Measurements from ENCODE around the gene SCAI. TPM values are rescaled to one million over a fixed set of nuclear protein-coding genes. Genes with fewer than 3 reads are reported as not detected.

SCAI gene
- total RNA-seq, 1 donor, result 9.9 TPM

DNA sequence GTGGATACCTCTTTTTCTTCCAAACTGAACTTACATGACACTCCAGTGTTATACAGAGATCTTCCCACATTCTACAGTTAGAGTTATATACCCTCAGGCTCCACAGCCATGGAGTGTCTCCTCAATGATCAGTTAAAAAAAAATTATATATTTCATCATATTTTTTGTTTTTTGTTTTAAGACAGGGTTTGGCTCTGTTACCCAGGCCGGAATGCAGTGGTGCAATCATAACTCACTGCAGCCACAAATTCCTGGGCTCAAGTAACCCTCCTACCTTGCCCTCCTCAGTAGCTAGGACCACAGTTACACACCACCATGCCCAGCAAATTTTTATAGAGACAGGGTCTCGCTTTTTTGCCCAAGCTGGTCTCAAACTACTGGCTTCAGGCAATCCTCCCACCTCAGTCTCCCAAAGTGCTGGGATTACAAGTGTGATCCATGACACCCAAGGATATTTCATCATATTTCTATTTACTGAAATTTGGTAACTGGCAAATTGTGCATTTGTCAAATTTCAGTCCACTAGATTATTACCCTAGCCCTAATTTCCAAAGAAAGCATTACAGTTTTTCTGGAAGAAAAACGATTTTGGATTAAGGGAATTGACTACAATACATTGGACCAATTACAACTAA is 18.1 kb upstream of the SCAI start:
- Histone ChIP-seq H3K27me3 (ENCODE audit: insufficient read depth, low read length) (no peaks in the 10 kb centered on the region), H3K4me1 (ENCODE audit: insufficient read depth, low read length) (peaks cover 3% of the 10 kb centered on the region), H3K4me3 (ENCODE audit: low read length) (no peak overlapping the region), H3K9me3 (ENCODE audit: low read depth, low read length) (no peaks in the 10 kb centered on the region)

DNA sequence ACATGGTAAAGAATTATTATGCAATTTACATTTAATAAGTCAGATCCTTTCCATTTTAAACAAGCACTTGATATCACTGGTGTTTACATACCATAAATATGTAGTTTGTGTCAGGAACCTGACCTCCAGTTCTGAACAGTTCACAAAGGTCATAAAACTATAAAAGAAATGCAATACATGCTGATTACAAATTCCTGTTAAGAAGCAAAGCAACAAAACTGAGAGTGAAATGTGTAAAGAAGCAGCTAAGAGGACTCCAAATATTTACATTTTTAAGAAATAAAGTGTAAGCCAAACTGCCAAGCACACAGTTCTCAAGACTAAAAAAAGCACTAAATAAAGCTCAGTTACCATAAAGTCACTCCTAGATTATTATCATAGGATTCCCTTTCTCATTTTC is 17.4 kb upstream of the SCAI start:
- Histone ChIP-seq H3K4me3 (ENCODE audit: low read length) (no peak overlapping the region), H3K27me3 (ENCODE audit: insufficient read depth, low read length) (no peaks in the 10 kb centered on the region), H3K4me1 (ENCODE audit: insufficient read depth, low read length) (peaks cover 3% of the 10 kb centered on the region), H3K9me3 (ENCODE audit: low read depth, low read length) (no peaks in the 10 kb centered on the region)

DNA sequence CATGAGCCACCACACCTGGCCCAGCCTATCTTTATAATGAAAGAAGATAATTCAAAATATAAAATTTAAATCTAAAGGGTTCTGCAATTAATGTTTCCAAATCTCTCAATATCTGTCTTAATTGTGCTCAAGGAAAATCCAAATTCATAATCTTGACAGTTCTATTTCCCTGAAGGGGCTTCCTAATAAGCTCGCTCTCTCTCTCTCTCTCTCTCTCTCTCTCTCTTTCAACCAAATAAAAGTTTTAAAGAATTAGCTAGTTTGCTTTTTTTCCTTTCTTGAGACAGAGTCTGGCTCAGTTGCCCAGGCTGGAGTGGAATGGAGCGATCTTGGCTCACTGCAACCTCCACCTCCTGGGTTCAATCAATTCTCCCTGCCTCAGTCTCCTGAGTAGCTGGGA is 13.2 kb upstream of the SCAI start:
- Histone ChIP-seq H3K27me3 (ENCODE audit: insufficient read depth, low read length) (no peaks in the 10 kb centered on the region), H3K4me1 (ENCODE audit: insufficient read depth, low read length) (peaks cover 3% of the 10 kb centered on the region), H3K4me3 (ENCODE audit: low read length) (no peak overlapping the region), H3K9me3 (ENCODE audit: low read depth, low read length) (no peaks in the 10 kb centered on the region)

DNA sequence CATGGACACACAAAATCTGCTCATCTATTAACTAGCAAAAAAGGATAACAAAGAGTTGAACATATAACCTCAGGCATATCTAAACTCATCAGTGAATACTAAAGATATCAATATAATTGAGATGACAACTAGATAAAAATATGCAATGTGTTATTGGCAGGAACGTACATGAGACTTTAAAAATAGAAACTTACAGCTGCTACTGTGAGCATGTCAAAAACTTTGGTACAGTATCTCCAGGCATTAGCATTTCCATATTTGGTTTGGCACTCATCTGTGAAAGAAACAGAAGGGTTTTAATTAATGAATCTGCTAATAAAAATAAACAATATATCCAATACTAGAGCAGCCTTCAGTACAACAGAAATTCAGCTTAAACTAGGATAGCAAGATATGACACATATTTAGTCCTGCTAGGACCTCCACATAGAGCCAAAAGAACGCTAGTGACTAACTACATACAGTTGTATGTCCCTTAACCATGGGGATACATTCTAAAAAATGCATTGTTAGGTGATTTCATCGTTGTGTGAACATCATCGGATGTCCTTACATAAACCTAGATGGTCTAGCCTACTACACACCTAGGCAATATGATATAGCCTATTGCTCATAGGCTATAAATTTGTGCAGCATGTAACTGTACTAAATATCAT is 10.5 kb upstream of the SCAI start:
- Histone ChIP-seq H3K4me3 (ENCODE audit: low read length) (no peak overlapping the region), H3K27me3 (ENCODE audit: insufficient read depth, low read length) (no peaks in the 10 kb centered on the region), H3K4me1 (ENCODE audit: insufficient read depth, low read length) (no peaks in the 10 kb centered on the region), H3K9me3 (ENCODE audit: low read depth, low read length) (no peaks in the 10 kb centered on the region)

DNA sequence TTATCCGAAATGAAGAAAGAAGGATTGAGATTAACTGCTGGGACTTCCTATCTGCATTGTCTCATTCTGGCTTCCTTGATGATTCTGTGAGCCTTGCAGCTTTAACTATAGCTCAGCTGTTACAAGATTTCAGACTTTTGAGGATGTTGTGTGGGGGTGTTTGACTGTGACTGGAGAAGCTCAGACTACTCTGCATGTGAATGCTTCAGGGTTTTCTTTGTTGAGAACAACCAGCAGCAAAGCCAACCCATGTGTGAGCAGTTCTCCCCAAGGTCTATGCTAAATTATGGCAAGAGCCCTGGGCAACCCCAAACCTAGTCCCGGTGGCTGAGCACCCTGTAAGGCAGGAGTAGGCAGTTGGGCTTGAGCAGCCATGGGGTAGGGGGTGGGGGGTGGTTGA is 8.4 kb upstream of the SCAI start:
- Histone ChIP-seq H3K27me3 (ENCODE audit: insufficient read depth, low read length) (no peaks in the 10 kb centered on the region), H3K4me1 (ENCODE audit: insufficient read depth, low read length) (no peaks in the 10 kb centered on the region), H3K9me3 (ENCODE audit: low read depth, low read length) (no peaks in the 10 kb centered on the region), H3K4me3 (ENCODE audit: low read length) (no peak overlapping the region)

GRCh38 chr9:125150349-125151245 is 7.3 kb upstream of the SCAI start:
- no peaks in the 10 kb centered on the region for H3K4me1 ChIP-seq (ENCODE audit: insufficient read depth, low read length)
- H3K4me3 ChIP-seq (ENCODE audit: low read length), result no peak overlapping the region
- no peaks in the 10 kb centered on the region for H3K27me3 ChIP-seq (ENCODE audit: insufficient read depth, low read length)
- no peaks in the 10 kb centered on the region for H3K9me3 ChIP-seq (ENCODE audit: low read depth, low read length)

- no peaks in the 10 kb centered on the region for H3K9me3 ChIP-seq (ENCODE audit: low read depth, low read length)
- H3K4me3 ChIP-seq (ENCODE audit: low read length), result no peak overlapping the region
- peaks cover 6% of the 10 kb centered on the region for H3K4me1 ChIP-seq (ENCODE audit: insufficient read depth, low read length)
- H3K27me3 ChIP-seq (ENCODE audit: insufficient read depth, low read length), result no peaks in the 10 kb centered on the region
Measured at GRCh38 chr9:125147401-125147951, 4.1 kb upstream of the SCAI start.

DNA sequence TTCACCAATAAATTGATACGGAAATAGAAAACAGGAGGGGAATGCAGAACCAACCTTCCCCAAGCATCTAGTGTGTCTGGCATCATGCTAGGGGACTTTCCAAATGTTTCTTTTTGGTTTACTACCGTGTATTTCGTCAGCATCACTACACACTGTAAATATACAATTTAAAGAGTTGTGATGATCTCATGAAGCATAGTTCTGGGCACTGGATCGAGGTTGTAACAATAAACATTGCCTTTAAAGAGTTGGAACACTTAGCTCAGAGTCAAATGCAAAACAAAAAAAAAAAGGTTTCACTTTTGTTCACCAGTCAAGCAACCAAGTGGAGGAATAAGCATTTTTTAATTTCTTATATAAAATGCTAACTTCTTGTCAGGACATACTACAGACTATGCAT is 2.9 kb upstream of the SCAI start:
- Histone ChIP-seq H3K4me1 (ENCODE audit: insufficient read depth, low read length) (peaks cover 12% of the 10 kb centered on the region), H3K9me3 (ENCODE audit: low read depth, low read length) (no peaks in the 10 kb centered on the region), H3K4me3 (ENCODE audit: low read length) (no peak overlapping the region), H3K27me3 (ENCODE audit: insufficient read depth, low read length) (no peaks in the 10 kb centered on the region)

DNA sequence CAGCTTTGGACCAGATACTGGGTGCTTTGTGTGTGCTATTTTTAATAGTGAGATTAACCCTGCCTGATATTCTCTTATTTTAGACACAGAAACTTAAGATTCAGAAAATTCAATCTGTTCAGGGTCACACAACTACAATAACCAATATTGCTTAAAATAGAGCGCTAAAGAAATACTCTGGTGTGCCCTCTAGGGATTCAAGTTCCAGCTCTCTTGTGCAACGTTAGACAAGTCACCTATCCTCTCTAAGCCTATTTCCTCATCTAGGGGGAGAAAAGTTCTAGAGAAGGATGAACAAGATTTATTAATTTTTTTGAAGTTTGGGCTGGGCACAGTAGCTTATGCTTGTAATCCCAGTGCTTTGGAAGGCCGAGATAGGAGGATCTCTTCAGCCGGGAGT is 2.1 kb upstream of the SCAI start:
- Histone ChIP-seq H3K4me3 (ENCODE audit: low read length) (no peak overlapping the region), H3K9me3 (ENCODE audit: low read depth, low read length) (no peaks in the 10 kb centered on the region), H3K27me3 (ENCODE audit: insufficient read depth, low read length) (no peaks in the 10 kb centered on the region), H3K4me1 (ENCODE audit: insufficient read depth, low read length) (peaks cover 12% of the 10 kb centered on the region)

DNA sequence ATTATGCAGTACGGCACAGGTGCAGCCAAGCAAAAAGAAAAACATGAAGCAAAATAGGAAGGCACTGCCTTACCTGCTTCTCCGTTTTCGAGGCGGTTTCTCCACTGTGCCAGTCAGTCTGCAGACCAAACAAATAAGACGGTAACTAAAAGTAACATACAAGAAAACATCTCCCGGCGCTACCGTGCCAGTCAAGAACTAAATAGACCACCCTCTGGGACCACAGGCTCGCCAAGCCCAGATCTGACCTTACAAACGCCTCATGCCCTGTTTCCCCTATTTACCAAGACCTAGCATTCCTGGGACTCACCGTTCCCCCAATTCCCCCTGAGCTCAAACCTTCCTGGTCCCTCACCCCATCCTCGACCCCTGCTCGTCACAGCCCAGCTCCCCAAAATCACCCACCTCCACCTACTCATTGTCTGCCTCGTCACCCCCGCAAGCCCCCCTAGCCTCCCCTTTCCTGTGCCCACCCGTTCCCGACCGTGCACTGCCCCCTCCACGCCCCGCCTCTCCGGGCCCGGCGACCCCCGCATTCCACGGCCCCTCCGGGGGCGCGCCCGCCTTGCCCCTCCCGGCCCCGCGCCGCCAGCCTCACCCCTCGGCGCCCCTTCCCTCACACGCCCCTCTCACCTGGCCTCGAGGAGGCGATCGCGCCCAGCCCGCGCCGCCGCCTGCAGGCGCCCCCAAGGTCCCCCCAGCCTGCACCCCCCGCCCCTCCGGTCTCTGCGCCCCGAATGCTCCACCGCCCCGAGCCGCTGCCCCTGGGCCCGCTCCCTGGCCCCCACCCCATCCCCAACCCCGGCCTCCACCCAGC is 560 bp downstream of the SCAI start:
- Histone ChIP-seq H3K4me1 (ENCODE audit: insufficient read depth, low read length) (peaks cover 12% of the 10 kb centered on the region), H3K9me3 (ENCODE audit: low read depth, low read length) (no peaks in the 10 kb centered on the region), H3K4me3 (ENCODE audit: low read length) (peak overlapping the region; percentile 37), H3K27me3 (ENCODE audit: insufficient read depth, low read length) (no peaks in the 10 kb centered on the region)

DNA sequence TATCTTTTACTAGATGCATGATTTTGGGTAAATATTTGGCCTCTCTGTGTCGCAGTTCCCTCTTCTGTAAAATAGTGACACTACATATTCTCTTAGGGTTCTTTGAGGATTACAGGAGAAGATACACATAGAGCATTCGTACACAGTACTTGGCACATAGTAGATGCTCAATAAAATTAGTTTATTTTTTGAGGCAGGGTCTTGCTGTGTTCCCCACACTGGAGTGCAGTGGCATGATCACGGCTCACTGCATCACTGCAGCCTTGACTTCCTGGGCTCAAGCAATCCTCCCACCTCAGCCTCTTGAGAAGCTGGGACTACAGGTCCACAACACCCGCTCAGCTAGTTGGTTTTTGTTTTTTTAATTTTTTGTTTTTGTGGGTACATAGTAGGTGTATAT is 1.6 kb downstream of the SCAI start:
- Histone ChIP-seq H3K9me3 (ENCODE audit: low read depth, low read length) (no peaks in the 10 kb centered on the region), H3K27me3 (ENCODE audit: insufficient read depth, low read length) (no peaks in the 10 kb centered on the region), H3K4me1 (ENCODE audit: insufficient read depth, low read length) (peaks cover 12% of the 10 kb centered on the region), H3K4me3 (ENCODE audit: low read length) (no peak overlapping the region)

- no peak overlapping the region for H3K4me3 ChIP-seq (ENCODE audit: low read length)
- H3K9me3 ChIP-seq (ENCODE audit: low read depth, low read length), result no peaks in the 10 kb centered on the region
- no peaks in the 10 kb centered on the region for H3K27me3 ChIP-seq (ENCODE audit: insufficient read depth, low read length)
- peaks cover 12% of the 10 kb centered on the region for H3K4me1 ChIP-seq (ENCODE audit: insufficient read depth, low read length)
Measured at GRCh38 chr9:125141251-125141650, 2.1 kb downstream of the SCAI start.

DNA sequence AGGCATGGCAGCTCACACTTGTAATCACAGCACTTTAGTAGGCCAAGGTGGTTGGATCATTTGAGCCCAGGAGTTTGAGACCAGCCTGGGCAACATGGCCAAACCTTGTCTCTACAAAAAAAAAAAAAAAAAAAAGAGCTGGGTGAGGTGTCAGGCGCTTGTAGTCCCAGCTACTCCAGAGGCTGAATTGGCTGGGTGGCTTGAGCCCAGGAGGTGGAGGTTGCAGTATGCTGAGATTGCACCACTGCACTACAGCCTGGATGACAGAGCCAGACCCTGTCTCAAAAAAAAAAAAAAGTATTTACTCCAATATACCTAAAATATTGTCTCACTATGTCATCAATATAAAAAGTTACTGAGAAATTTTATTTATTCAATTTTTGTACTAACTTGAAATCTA is 2.8 kb downstream of the SCAI start:
- no peaks in the 10 kb centered on the region for H3K9me3 ChIP-seq (ENCODE audit: low read depth, low read length)
- H3K4me1 ChIP-seq (ENCODE audit: insufficient read depth, low read length), result peaks cover 12% of the 10 kb centered on the region
- no peaks in the 10 kb centered on the region for H3K27me3 ChIP-seq (ENCODE audit: insufficient read depth, low read length)
- H3K4me3 ChIP-seq (ENCODE audit: low read length), result no peak overlapping the region

DNA sequence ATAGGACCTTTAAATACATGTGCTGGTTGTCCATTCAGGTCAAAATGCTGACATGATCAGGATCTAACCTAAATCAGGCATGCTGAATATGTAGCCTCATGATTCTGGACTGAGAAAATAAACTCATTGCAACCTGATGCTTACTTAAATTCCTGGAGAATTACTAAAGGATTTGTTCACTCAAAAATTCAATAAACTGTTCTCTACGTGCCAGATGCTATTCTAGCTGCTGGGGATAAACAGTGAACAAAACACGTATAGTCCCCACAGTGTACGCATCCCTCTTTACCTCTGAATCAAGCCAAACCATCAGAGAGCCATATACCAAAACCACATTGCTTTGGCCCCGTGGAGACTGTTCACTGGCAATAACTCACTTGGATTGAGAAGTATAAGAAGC is 6.1 kb downstream of the SCAI start:
- Histone ChIP-seq H3K4me1 (ENCODE audit: insufficient read depth, low read length) (peaks cover 3% of the 10 kb centered on the region), H3K9me3 (ENCODE audit: low read depth, low read length) (no peaks in the 10 kb centered on the region), H3K27me3 (ENCODE audit: insufficient read depth, low read length) (no peaks in the 10 kb centered on the region), H3K4me3 (ENCODE audit: low read length) (no peak overlapping the region)
